HG02943 (cell line): ENCODE results near the gene ATP9B.
"Not testable (repeated sequence)": the region's sequence is repeated elsewhere in the genome, so short reads cannot be mapped to it uniquely, and the experiment has no call there.

Source experiments
- ATAC-seq: cut with Tn5 transposase; IDR thresholded peaks from one replicate; pipeline ENCODE4 v1.9.1; 2021; ENCODE audit warnings: mild to moderate bottlenecking, low read depth, moderate library complexity; ENCODE audit not compliant: unreplicated experiment

The ATP9B gene

GRCh38 chr18:79069717-79070151 lies 540 bp downstream of the ATP9B start:
- no peak for ATAC-seq

- ATAC-seq = no peak
These were observed 1.3 kb downstream of the ATP9B start for GRCh38 chr18:79070486-79070885.

- no peak for ATAC-seq
These were observed 1.8 kb downstream of the ATP9B start for GRCh38 chr18:79071037-79071436.

- no peak for ATAC-seq
These were observed 2.5 kb downstream of the ATP9B start for GRCh38 chr18:79071503-79072210.

GRCh38 chr18:79072655-79073054 lies 3.5 kb downstream of the ATP9B start:
- not testable (repeated sequence) for ATAC-seq

GRCh38 chr18:79077181-79077580 lies 8.0 kb downstream of the ATP9B start:
- no peak for ATAC-seq

GRCh38 chr18:79078791-79079190 lies 9.6 kb downstream of the ATP9B start:
- not testable (repeated sequence) for ATAC-seq

GRCh38 chr18:79092874-79093273 lies 23.7 kb downstream of the ATP9B start:
- no peak for ATAC-seq

GRCh38 chr18:79093986-79094385 lies 24.8 kb downstream of the ATP9B start:
- no peak for ATAC-seq

- ATAC-seq = no peak
These were observed 26.0 kb downstream of the ATP9B start for GRCh38 chr18:79095216-79095615.

GRCh38 chr18:79100944-79101343 lies 31.8 kb downstream of the ATP9B start:
- no peak for ATAC-seq

- ATAC-seq = no peak
These were observed 33.7 kb downstream of the ATP9B start for GRCh38 chr18:79102886-79103285.

GRCh38 chr18:79104137-79104536 lies 34.9 kb downstream of the ATP9B start:
- ATAC-seq = no peak

GRCh38 chr18:79105455-79105854 lies 36.3 kb downstream of the ATP9B start:
- no peak for ATAC-seq

- ATAC-seq = no peak
These were observed 36.9 kb downstream of the ATP9B start for GRCh38 chr18:79106084-79106483.

GRCh38 chr18:79107886-79108285 lies 38.7 kb downstream of the ATP9B start:
- no peak for ATAC-seq

- no peak for ATAC-seq
These were observed 39.5 kb downstream of the ATP9B start for GRCh38 chr18:79108549-79109215.

GRCh38 chr18:79111483-79111882 lies 42.3 kb downstream of the ATP9B start:
- no peak for ATAC-seq

GRCh38 chr18:79117385-79117784 lies 48.2 kb downstream of the ATP9B start:
- no peak for ATAC-seq

GRCh38 chr18:79117788-79118187 lies 48.6 kb downstream of the ATP9B start:
- no peak for ATAC-seq

GRCh38 chr18:79118797-79119196 lies 49.6 kb downstream of the ATP9B start:
- ATAC-seq = no peak
